Fibroblast of skin of back (primary cell): ENCODE results near the gene MST1. TPM values are rescaled to one million over a fixed set of nuclear protein-coding genes. Genes with fewer than 3 reads are reported as not detected.

Experiments
- DNase-seq: peaks from one replicate; pipeline ENCODE4 v3.0.0-alpha.2; 2013
- polyA plus RNA-seq, 2 experiments: library from polyadenylated mRNA; unstranded; fragments of 120-200 nt; gene quantifications; one replicate each; pipeline ENCODE4 v1.2.1, GENCODE V29; 2013; ENCODE audit not compliant: insufficient read length in 2 of 2

The MST1 gene
- polyA plus RNA-seq (2013, experiment 1 of 2; ENCODE audit: insufficient read length): 3.0 TPM
- polyA plus RNA-seq (2013, experiment 2 of 2; ENCODE audit: insufficient read length): 5.4 TPM

- peak; percentile 94 for DNase-seq
These were observed at the start of gene MST1, which contains the start of gene RNF123 for GRCh38 chr3:49689046-49689907. TSS of gene MST1 (minus strand) at chr3:49689474. CDS start at chr3:49688691, 783 bp downstream. TSS of gene RNF123 (plus strand) at chr3:49689557. CDS start at chr3:49691166, 1,609 bp downstream.

GRCh38 chr3:49738067-49738713, 48.9 kb upstream of the MST1 start:
- no peak for DNase-seq

GRCh38 chr3:49734752-49735151, 45.5 kb upstream of the MST1 start:
- DNase-seq: no peak

- DNase-seq: no peak
These were observed 44.3 kb upstream of the MST1 start for GRCh38 chr3:49733551-49733950.

GRCh38 chr3:49732597-49732996, 43.3 kb upstream of the MST1 start:
- no peak for DNase-seq

GRCh38 chr3:49729966-49730609, 40.8 kb upstream of the MST1 start:
- no peak for DNase-seq

- DNase-seq: no peak
These were observed 38.7 kb upstream of the MST1 start for GRCh38 chr3:49727924-49728361.

- no peak for DNase-seq
These were observed 38.1 kb upstream of the MST1 start for GRCh38 chr3:49727154-49727923.

- DNase-seq: no peak
These were observed 36.8 kb upstream of the MST1 start for GRCh38 chr3:49725906-49726681.

- no peak for DNase-seq
These were observed 35.3 kb upstream of the MST1 start for GRCh38 chr3:49724586-49724985.

GRCh38 chr3:49723628-49724551, 34.6 kb upstream of the MST1 start, which contains the start of gene GMPPB:
TSS of gene GMPPB (minus strand) at chr3:49723951. CDS start at chr3:49723726, 225 bp downstream.
- peak; percentile 97 for DNase-seq

GRCh38 chr3:49723296-49723627, 34.0 kb upstream of the MST1 start:
- peak; percentile 38 for DNase-seq

GRCh38 chr3:49722896-49723295, 33.6 kb upstream of the MST1 start:
- DNase-seq: no peak

- no peak for DNase-seq
These were observed 32.9 kb upstream of the MST1 start for GRCh38 chr3:49721896-49722781.

- no peak for DNase-seq
These were observed 32.3 kb upstream of the MST1 start for GRCh38 chr3:49721596-49721895.

- DNase-seq: no peak
These were observed 31.8 kb upstream of the MST1 start for GRCh38 chr3:49720855-49721595.

GRCh38 chr3:49719214-49719884, 30.1 kb upstream of the MST1 start, which contains the start of gene AMIGO3:
TSS of gene AMIGO3 (minus strand) at chr3:49719684. CDS start at chr3:49719465, 219 bp downstream.
- peak; percentile 92 for DNase-seq

- DNase-seq: no peak
These were observed 29.6 kb upstream of the MST1 start for GRCh38 chr3:49718858-49719213.
